Right lobe of liver (tissue), 6 donors: ENCODE results near the gene CEP89. TPM values are rescaled to one million over a fixed set of nuclear protein-coding genes. Genes with fewer than 3 reads are reported as not detected.

Experiments
- ATAC-seq, 4 donors: fragments of 200-7000 bp; cut with Tn5 transposase; one replicate each; pipeline ENCODE4 v1.9.1; 2020; ENCODE audit warnings: mild to moderate bottlenecking in 4 of 4, moderate library complexity in 4 of 4
- DNase-seq, 3 donors: peaks; one replicate each; pipeline ENCODE4 v3.0.0-alpha.2; 2020
- H3K27ac ChIP-seq, 3 donors: fragments of 200-600 bp; one replicate each; pipeline ENCODE4 v1.8.0; 2022
- H3K27me3 ChIP-seq, 2 donors: fragments of 200-600 bp; one replicate each; pipeline ENCODE4 v1.8.0; 2022
- H3K36me3 ChIP-seq, 4 donors: fragments of 200-600 bp; sonication (generic) in 1 of 4; one replicate each; pipeline versions ENCODE4 v1.5.1 to v1.8.0; 2017 to 2022; ENCODE audit warnings: control low read depth in 1 of 4
- H3K4me1 ChIP-seq, 4 donors: fragments of 200-600 bp; sonication (generic) in 1 of 4; one replicate each; pipeline versions ENCODE4 v1.5.1 to v1.8.0; 2017 to 2022; ENCODE audit warnings: control low read depth in 1 of 4
- H3K4me3 ChIP-seq, 3 donors: fragments of 200-600 bp; one replicate each; pipeline ENCODE4 v1.8.0; 2022
- H3K9me3 ChIP-seq, 4 donors: fragments of 200-600 bp; sonication (generic) in 1 of 4; one replicate each; pipeline versions ENCODE4 v1.5.1 to v1.8.0; 2017 to 2022; ENCODE audit warnings: control low read depth in 1 of 4
- POLR2A ChIP-seq: fragments of 450-650 bp; IDR thresholded peaks from one replicate; pipeline ENCODE4 v1.6.1; 2017; ENCODE audit warnings: antibody characterized with exemption, mild to moderate bottlenecking
- WGBS: methylation state at CpG from one replicate; pipeline ENCODE4 v1.1.6; 2018; ENCODE audit warnings: low coverage, low lambda C conversion rate; ENCODE audit not compliant: insufficient coverage; ENCODE audit errors: missing lambda C conversion rate; 5-methylcytosine and 5-hydroxymethylcytosine counted together
- intact Hi-C, 2 donors: fragments of 100-400 bp; cut with DNase I; formaldehyde crosslinking; loops; one replicate each; pipeline versions ENCODE4 v1.11.2 to v1.14.1; 2022
- total RNA-seq, 6 experiments: library from RNA; depleted of rRNA in 2 of 6; stranded (reverse); fragments of >200 nt in 2 of 6; fragmentation: NEBNext Ultra II Directional in 3 of 6; extraction: Animal tissue kit (Norgen Biotek cat#: 25700) in 3 of 6; gene quantifications; one replicate each; pipeline versions ENCODE4 v1.1.0 to v1.2.4, GENCODE V29; 2016 to 2023
- TF ChIP-seq, protein P1 (sequence below), 4 donors: fragments of 200-600 bp in 3 of 4; fragments of 450-650 bp in 1 of 4; IDR thresholded peaks; one replicate each; pipeline versions ENCODE4 v1.5.1 to v1.8.0; 2016 to 2022; ENCODE audit warnings: antibody characterized with exemption in 4 of 4, mild to moderate bottlenecking in 2 of 4
- donor health status: DM: no; HTN: yes; CAD: no.
- donor health status: DM: no; HTN: no; CAD: no.
- donor health status: DM: no; HTN: no; CAD: no.
- donor health status: DM: no; HTN: yes; CAD: no.
- donor health status: DM: no; HTN: yes; CAD: no.

The CEP89 gene
- total RNA-seq, 6 experiments from 2014 or later = 2.9 to 5.7 (median 4.7) TPM

DNA sequence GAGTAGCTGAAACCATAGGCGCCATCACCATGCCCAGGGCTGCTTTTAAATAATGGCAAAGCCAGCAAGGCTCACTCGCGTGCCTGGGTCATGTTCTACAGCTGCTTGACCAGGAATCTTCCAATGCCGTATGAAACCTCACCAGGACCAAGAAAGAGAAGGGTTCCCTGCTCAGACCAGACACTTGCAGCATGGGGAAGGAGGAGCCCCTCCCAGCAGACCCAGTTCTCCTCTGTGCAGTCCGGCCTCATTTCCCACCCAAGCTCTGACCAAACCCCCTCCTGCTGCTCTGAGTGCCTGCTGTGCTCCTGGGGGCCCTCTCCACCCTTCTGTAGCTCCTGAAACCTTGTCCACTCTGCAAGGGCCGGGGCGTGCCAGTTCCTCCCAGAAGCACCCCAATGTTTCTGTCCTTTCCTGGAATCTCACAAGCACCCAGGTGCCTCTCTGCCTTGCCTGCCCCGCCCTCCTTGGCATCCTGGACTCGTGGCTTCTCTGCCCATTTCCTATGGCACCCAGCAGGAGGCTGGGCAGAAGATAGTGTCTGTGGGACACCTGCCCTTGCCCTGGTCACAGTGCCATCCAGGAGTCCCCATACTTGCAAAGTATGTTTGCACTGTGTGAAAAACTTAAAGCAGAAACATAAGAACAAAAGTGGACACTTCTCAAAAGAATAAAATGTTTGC is 95.4 kb downstream of the CEP89 start:
- intact Hi-C loops = no loop called here
- Histone ChIP-seq H3K27ac (no peak overlapping the region), H3K9me3 (no peaks in the 10 kb centered on the region), H3K27me3 (no peaks in the 10 kb centered on the region), H3K36me3 (no peaks in the 10 kb centered on the region), H3K4me1 (peaks cover 0 to 3% (median 0%) of the 10 kb centered on the region in 4 donors), H3K4me3 (no peak overlapping the region)
- ATAC-seq (no peak), DNase-seq (no peak)
- 80% methylated on average over 5 of the region's 9 CpGs for WGBS
- TF ChIP-seq POLR2A = no peak
- TF ChIP-seq, protein P1, sequence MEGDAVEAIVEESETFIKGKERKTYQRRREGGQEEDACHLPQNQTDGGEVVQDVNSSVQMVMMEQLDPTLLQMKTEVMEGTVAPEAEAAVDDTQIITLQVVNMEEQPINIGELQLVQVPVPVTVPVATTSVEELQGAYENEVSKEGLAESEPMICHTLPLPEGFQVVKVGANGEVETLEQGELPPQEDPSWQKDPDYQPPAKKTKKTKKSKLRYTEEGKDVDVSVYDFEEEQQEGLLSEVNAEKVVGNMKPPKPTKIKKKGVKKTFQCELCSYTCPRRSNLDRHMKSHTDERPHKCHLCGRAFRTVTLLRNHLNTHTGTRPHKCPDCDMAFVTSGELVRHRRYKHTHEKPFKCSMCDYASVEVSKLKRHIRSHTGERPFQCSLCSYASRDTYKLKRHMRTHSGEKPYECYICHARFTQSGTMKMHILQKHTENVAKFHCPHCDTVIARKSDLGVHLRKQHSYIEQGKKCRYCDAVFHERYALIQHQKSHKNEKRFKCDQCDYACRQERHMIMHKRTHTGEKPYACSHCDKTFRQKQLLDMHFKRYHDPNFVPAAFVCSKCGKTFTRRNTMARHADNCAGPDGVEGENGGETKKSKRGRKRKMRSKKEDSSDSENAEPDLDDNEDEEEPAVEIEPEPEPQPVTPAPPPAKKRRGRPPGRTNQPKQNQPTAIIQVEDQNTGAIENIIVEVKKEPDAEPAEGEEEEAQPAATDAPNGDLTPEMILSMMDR (IDR thresholded peaks at IDR 0.05) = no peak

DNA sequence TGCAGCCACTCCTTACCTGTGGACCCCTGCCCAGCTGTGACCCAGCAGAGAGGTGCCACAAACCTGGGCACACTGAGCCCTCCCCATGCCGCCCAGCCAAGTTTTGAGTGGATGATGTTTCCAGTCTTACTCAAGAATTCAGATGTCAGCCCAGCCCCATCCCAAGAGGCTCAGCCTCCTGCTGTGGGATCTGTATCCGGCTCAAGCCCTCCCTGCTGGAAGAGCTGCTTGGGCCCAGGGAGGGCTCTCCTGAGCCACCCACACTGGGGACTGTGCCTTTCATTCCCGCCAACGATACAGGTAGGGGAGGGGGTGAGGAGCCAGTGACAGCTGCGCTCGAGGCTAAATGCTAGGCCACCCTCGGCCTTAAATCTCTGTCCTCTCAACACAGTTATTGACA is 96.3 kb downstream of the CEP89 start:
- Histone ChIP-seq H3K27ac (no peak overlapping the region), H3K27me3 (no peaks in the 10 kb centered on the region), H3K4me1 (peaks cover 0 to 7% (median 2%) of the 10 kb centered on the region in 4 donors), H3K4me3 (no peak overlapping the region), H3K36me3 (no peaks in the 10 kb centered on the region), H3K9me3 (no peaks in the 10 kb centered on the region)
- DNase-seq = no peak
- intact Hi-C loops = no loop called here
- 64% methylated on average over 5 of the region's 7 CpGs for WGBS
- no peak for TF ChIP-seq POLR2A
- TF ChIP-seq, protein P1 (IDR thresholded peaks at IDR 0.05) = no peak
- no peak for ATAC-seq

GRCh38 chr19:32874605-32875004 is 97.2 kb downstream of the CEP89 start:
- no peaks in the 10 kb centered on the region for H3K27me3 ChIP-seq
- DNase-seq (no peak), ATAC-seq (no peak)
- H3K4me3 ChIP-seq = no peak overlapping the region
- H3K4me1 ChIP-seq = peaks cover 0 to 13% (median 5%) of the 10 kb centered on the region in 4 donors
- H3K36me3 ChIP-seq = no peaks in the 10 kb centered on the region
- 85% methylated on average over 6 of the region's 9 CpGs for WGBS
- H3K27ac ChIP-seq = no peak overlapping the region
- intact Hi-C loops = no loop called here
- TF ChIP-seq, protein P1 (IDR thresholded peaks at IDR 0.05) = no peak
- TF ChIP-seq POLR2A = no peak
- H3K9me3 ChIP-seq = no peaks in the 10 kb centered on the region

- intact Hi-C loops = no loop called here
- no peak overlapping the region for H3K4me3 ChIP-seq
- H3K27ac ChIP-seq = no peak overlapping the region
- TF ChIP-seq, protein P1 (IDR thresholded peaks at IDR 0.05) = no peak
- no peak for TF ChIP-seq POLR2A
- no peaks in the 10 kb centered on the region for H3K27me3 ChIP-seq
- no peak for ATAC-seq
- DNase-seq = no peak
- peaks cover 0 to 13% (median 5%) of the 10 kb centered on the region in 4 donors for H3K4me1 ChIP-seq
- no peaks in the 10 kb centered on the region for H3K9me3 ChIP-seq
- WGBS = 90% methylated on average over 18 of the region's 18 CpGs
- H3K36me3 ChIP-seq = no peaks in the 10 kb centered on the region
Observed at GRCh38 chr19:32873247-32873959, 98.4 kb downstream of the CEP89 start.
